Measurements from ENCODE around the gene BTBD9.

The BTBD9 gene

DNA sequence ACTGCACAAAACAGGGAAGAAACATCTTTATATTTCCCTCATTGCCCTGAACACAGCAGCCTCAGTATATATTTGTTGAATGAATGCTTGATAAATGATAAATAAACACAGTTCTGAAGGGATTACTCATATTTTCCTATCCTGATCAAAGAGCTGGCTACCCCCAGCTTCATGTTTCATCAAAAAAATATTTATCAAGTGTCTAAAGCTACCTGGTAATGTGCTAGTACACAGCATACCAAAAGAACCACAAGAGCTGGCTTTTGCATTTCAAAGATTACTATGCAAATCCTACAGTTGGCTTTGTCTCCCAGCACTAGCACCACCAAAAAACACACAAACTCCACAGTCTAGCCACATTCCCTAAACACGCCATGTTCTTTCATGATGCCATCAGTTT, 130.0 kb downstream of the BTBD9 start:
- no peak for DNase-seq (ENCODE audit: extremely low read depth, insufficient read length)
- no peaks in the 10 kb centered on the region for H3K27me3 ChIP-seq (replicated peaks; ENCODE audit: control insufficient read depth, insufficient read depth, low read length)
- H3K4me3 ChIP-seq (replicated peaks; ENCODE audit: low read depth, low read length): no peak overlapping the region
- TF ChIP-seq CTCF (IDR thresholded peaks at IDR 0.05; ENCODE audit: insufficient read depth, low read length, poor library complexity, severe bottlenecking): no peak
- no peaks in the 10 kb centered on the region for H3K36me3 ChIP-seq (ENCODE audit: control insufficient read depth, insufficient read depth, low read length)

DNA sequence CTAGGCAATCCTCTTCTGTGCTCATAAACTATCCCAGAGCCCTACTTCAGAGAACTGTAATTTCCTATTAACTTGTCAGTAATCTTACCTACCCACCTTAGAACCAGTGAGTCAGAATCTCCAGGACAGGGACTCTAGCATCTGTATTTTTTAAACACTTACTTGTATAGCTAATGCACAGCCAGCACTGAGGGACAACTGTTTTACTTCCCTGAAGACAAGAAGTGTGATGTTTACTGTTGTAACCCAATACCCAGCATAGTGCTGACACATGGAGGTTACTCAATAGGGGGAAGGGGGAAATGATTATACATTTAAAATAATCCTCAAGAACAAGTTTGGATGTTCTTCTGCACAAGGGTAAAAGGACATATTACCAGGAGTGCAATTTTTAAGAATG, 130.8 kb downstream of the BTBD9 start:
- Histone ChIP-seq H3K36me3 (ENCODE audit: control insufficient read depth, insufficient read depth, low read length) (no peaks in the 10 kb centered on the region), H3K27me3 (replicated peaks; ENCODE audit: control insufficient read depth, insufficient read depth, low read length) (no peaks in the 10 kb centered on the region), H3K4me3 (replicated peaks; ENCODE audit: low read depth, low read length) (no peak overlapping the region)
- DNase-seq (ENCODE audit: extremely low read depth, insufficient read length): no peak
- TF ChIP-seq CTCF (IDR thresholded peaks at IDR 0.05; ENCODE audit: insufficient read depth, low read length, poor library complexity, severe bottlenecking): no peak

- Histone ChIP-seq H3K4me3 (replicated peaks; ENCODE audit: low read depth, low read length) (no peak overlapping the region), H3K27me3 (replicated peaks; ENCODE audit: control insufficient read depth, insufficient read depth, low read length) (no peaks in the 10 kb centered on the region), H3K36me3 (ENCODE audit: control insufficient read depth, insufficient read depth, low read length) (no peaks in the 10 kb centered on the region)
- no peak for DNase-seq (ENCODE audit: extremely low read depth, insufficient read length)
- TF ChIP-seq CTCF (IDR thresholded peaks at IDR 0.05; ENCODE audit: insufficient read depth, low read length, poor library complexity, severe bottlenecking): no peak
Measured at GRCh38 chr6:38508286-38508685, 131.4 kb downstream of the BTBD9 start.

- TF ChIP-seq CTCF (IDR thresholded peaks at IDR 0.05; ENCODE audit: insufficient read depth, low read length, poor library complexity, severe bottlenecking): no peak
- Histone ChIP-seq H3K4me3 (replicated peaks; ENCODE audit: low read depth, low read length) (no peak overlapping the region), H3K36me3 (ENCODE audit: control insufficient read depth, insufficient read depth, low read length) (no peaks in the 10 kb centered on the region), H3K27me3 (replicated peaks; ENCODE audit: control insufficient read depth, insufficient read depth, low read length) (no peaks in the 10 kb centered on the region)
- DNase-seq (ENCODE audit: extremely low read depth, insufficient read length): no peak
Measured at GRCh38 chr6:38507173-38507572, 132.6 kb downstream of the BTBD9 start.

GRCh38 chr6:38505826-38506225, 133.9 kb downstream of the BTBD9 start:
- no peak overlapping the region for H3K4me3 ChIP-seq (replicated peaks; ENCODE audit: low read depth, low read length)
- no peaks in the 10 kb centered on the region for H3K27me3 ChIP-seq (replicated peaks; ENCODE audit: control insufficient read depth, insufficient read depth, low read length)
- no peaks in the 10 kb centered on the region for H3K36me3 ChIP-seq (ENCODE audit: control insufficient read depth, insufficient read depth, low read length)
- no peak for DNase-seq (ENCODE audit: extremely low read depth, insufficient read length)
- no peak for TF ChIP-seq CTCF (IDR thresholded peaks at IDR 0.05; ENCODE audit: insufficient read depth, low read length, poor library complexity, severe bottlenecking)

- DNase-seq (ENCODE audit: extremely low read depth, insufficient read length): no peak
- Histone ChIP-seq H3K4me3 (replicated peaks; ENCODE audit: low read depth, low read length) (no peak overlapping the region), H3K36me3 (ENCODE audit: control insufficient read depth, insufficient read depth, low read length) (no peaks in the 10 kb centered on the region), H3K27me3 (replicated peaks; ENCODE audit: control insufficient read depth, insufficient read depth, low read length) (no peaks in the 10 kb centered on the region)
- TF ChIP-seq CTCF (IDR thresholded peaks at IDR 0.05; ENCODE audit: insufficient read depth, low read length, poor library complexity, severe bottlenecking): no peak
Measured at GRCh38 chr6:38504996-38505395, 134.7 kb downstream of the BTBD9 start.

Data from GM06990 (cell line).